Panc1 (cell line): ENCODE results near the gene RANGRF. TPM values are rescaled to one million over a fixed set of nuclear protein-coding genes. Genes with fewer than 3 reads are reported as not detected.

ENCODE experiments used
- ATAC-seq: fragments of 200-7000 bp; cut with Tn5 transposase; 2 replicates; pipeline ENCODE4 v1.9.1; 2020; ENCODE audit warnings: mild to moderate bottlenecking, moderate library complexity
- BruUV-seq: library from RNA; stranded (reverse); fragments of 400-500 nt; replicated peaks from 2 replicates; lab custom pipeline; 2021; lab: Mats Ljungman, UMichigan
- CTCF ChIA-PET: fragments of 300-600 bp; sonication (Branson Sonifier 250); formaldehyde crosslinking; loops from one replicate; lab custom pipeline; 2022; ENCODE audit warnings: antibody characterized with exemption; lab: Charles Lee
- POLR2A ChIA-PET: fragments of 300-600 bp; sonication (Branson Sonifier 250); formaldehyde crosslinking; loops from one replicate; lab custom pipeline; 2022; ENCODE audit warnings: antibody characterized with exemption; lab: Charles Lee
- DNase-seq: peaks from one replicate; pipeline ENCODE4 v3.0.0-alpha.2; 2010; ENCODE audit warnings: low read depth, low spot score
- H3K27ac ChIP-seq: 2 replicates; pipeline ENCODE4 v1.5.1; 2011; ENCODE audit warnings: mild to moderate bottlenecking, low read length, inconsistent platforms
- H3K27me3 ChIP-seq: fragments of 200-500 bp; sonication (Bioruptor generic); 2 replicates; pipeline ENCODE4 v1.6.0; 2014; ENCODE audit warnings: low read length, inconsistent platforms; ENCODE audit not compliant: control insufficient read depth, insufficient read depth
- H3K36me3 ChIP-seq: fragments of 200-500 bp; sonication (Bioruptor generic); 2 replicates; pipeline ENCODE4 v1.5.1; 2014; ENCODE audit warnings: inconsistent platforms, mild to moderate bottlenecking, low read length, moderate library complexity; ENCODE audit not compliant: control insufficient read depth, insufficient read depth
- H3K4me1 ChIP-seq: 2 replicates; pipeline ENCODE4 v1.5.1; 2011; ENCODE audit warnings: inconsistent platforms, mild to moderate bottlenecking, low read length, moderate library complexity; ENCODE audit not compliant: control insufficient read depth, insufficient read depth
- H3K4me3 ChIP-seq, 2 experiments: 2 replicates each; pipeline ENCODE4 v1.5.1; 2011 to 2012; ENCODE audit warnings: low read depth in 2 of 2, low read length in 2 of 2, mild to moderate bottlenecking in 2 of 2, inconsistent platforms in 1 of 2, moderate library complexity in 1 of 2
- H3K9me3 ChIP-seq: fragments of 200-500 bp; sonication (Bioruptor generic); 2 replicates; pipeline ENCODE4 v1.5.1; 2014; ENCODE audit warnings: low read depth, mild to moderate bottlenecking, inconsistent platforms, low read length, moderate library complexity; ENCODE audit not compliant: control insufficient read depth, insufficient read depth
- CTCF ChIP-seq: fragments of 450-650 bp; IDR thresholded peaks from 2 replicates; pipeline ENCODE4 v1.5.1; 2017; ENCODE audit warnings: mild to moderate bottlenecking
- POLR2AphosphoS5 ChIP-seq: IDR thresholded peaks from 2 replicates; pipeline ENCODE4 v1.6.1; 2012; ENCODE audit warnings: mild to moderate bottlenecking, low read depth, low read length, moderate library complexity
- REST ChIP-seq, 2 experiments: IDR thresholded peaks; 2 replicates each; pipeline ENCODE4 v1.6.1; 2011 to 2012; ENCODE audit warnings: low read depth in 2 of 2, control low read depth in 1 of 2, low read length in 1 of 2, mild to moderate bottlenecking in 1 of 2, moderate library complexity in 1 of 2; ENCODE audit not compliant: insufficient read depth in 1 of 2
- SIN3A ChIP-seq: IDR thresholded peaks from 2 replicates; pipeline ENCODE4 v1.6.1; 2012; ENCODE audit warnings: low read depth, mild to moderate bottlenecking, low read length, moderate library complexity, borderline replicate concordance; ENCODE audit not compliant: insufficient read depth
- TCF7L2 ChIP-seq: IDR thresholded peaks from 2 replicates; pipeline ENCODE4 v1.6.1; 2011; ENCODE audit warnings: mild to moderate bottlenecking, low read depth, low read length, inconsistent platforms
- in situ Hi-C: cut with HindIII; loops from 2 replicates; pipeline ENCODE4 v1.10.0; 2016; ENCODE audit warnings: low sequenced_read_pairs, low pct_unique_long_range_greater_than_20kb
- intact Hi-C: fragments of 100-400 bp; cut with micrococcal nuclease; formaldehyde crosslinking; loops from one replicate; pipeline ENCODE4 v1.10.0; 2022; ENCODE audit not compliant: unreplicated experiment
- total RNA-seq: library from RNA; stranded (reverse); gene quantifications from one replicate; pipeline ENCODE4 v1.2.1, GENCODE V29; 2021; ENCODE audit not compliant: unreplicated experiment

The RANGRF gene
- total RNA-seq, 1 experiment from 2014 or later, result 16.7 TPM

DNA sequence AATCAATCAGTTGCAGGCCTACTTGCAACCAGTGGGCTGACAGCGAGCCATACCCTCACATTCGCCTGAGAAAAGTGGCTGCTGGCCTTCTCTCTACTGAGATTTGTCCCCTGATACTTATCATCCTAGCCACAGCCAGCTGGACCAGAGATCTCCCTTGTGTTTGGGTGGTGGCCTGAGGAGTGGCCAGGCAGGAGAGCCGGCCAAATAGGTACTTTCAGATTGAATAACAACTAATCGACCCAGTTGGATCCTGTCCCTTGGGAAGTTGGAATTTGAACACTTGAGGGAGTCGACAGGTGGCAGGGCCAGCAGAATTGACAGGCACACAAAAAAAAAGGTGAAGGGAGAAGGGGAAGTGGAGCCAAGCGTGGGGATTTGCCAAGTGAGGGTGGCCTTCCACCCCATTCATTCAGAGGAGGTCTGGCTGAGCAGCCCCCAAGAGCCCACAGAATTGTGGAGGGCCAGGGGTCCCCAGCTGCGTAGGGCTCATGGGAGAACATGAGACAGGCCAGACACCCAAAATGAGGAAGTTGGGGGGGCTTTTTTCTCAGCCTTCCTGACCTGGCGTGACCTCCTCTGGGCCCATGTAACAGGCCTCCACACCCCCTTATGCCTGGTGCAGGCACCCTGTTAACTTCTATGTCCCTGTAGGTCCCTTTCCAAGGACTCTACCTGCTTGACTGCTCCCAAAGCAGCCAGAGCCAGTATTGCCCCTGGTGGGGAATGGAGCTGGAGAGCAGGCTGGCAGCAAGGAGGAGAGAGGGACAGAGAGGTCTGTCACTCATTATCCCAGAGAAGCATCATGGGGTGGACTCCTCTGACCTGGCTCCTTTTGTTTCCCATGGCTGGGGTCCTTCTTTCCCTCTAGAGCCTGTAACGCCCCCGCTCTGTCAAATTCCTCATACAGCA, 2.9 kb upstream of the RANGRF start:
- Histone ChIP-seq H3K36me3 (no peaks in the 10 kb centered on the region; the same call in 1 of the 2 replicates), H3K27ac (no peak overlapping the region), H3K9me3 (no peaks in the 10 kb centered on the region), H3K4me3 (no peak overlapping the region), H3K27me3 (no peaks in the 10 kb centered on the region), H3K4me1 (peaks cover 3% of the 10 kb centered on the region)
- DNase-seq (no peak), ATAC-seq (no peak)
- BruUV-seq, result no TSS peak
- CTCF ChIA-PET, result no interaction called here
- no peak for TF ChIP-seq TCF7L2
- TF ChIP-seq CTCF, result no peak
- TF ChIP-seq REST (IDR thresholded peaks at IDR 0.05; ENCODE audit: insufficient read depth in 1 of 2, low read depth in 2 of 2, low read length in 1 of 2), result no peak
- TF ChIP-seq SIN3A, result no peak
- no peak for TF ChIP-seq POLR2AphosphoS5
- intact Hi-C loops (no loop called here), in situ Hi-C loops (no loop called here)
- POLR2A ChIA-PET, result interaction anchor here (0.6 kb wide), 1 partner anchor 7 kb away, joined by 9 read pairs; no protein-coding TSS in a partner anchor

- H3K9me3 ChIP-seq, result no peaks in the 10 kb centered on the region
- CTCF ChIA-PET, result no interaction called here
- intact Hi-C loops, result no loop called here
- POLR2A ChIA-PET, result no interaction called here
- in situ Hi-C loops, result no loop called here
- H3K27ac ChIP-seq, result peak overlapping the region; percentile 87
- H3K4me3 ChIP-seq, result peak overlapping the region; percentile 63 to 72
- DNase-seq, result no peak
- no peak; the same call in 1 of the 2 replicates for ATAC-seq
- no peaks in the 10 kb centered on the region; the same call in 1 of the 2 replicates for H3K36me3 ChIP-seq
- TSS peak; percentile 43 for BruUV-seq
- no peak for TF ChIP-seq CTCF
- no peak for TF ChIP-seq REST (IDR thresholded peaks at IDR 0.05; ENCODE audit: insufficient read depth in 1 of 2, low read depth in 2 of 2, low read length in 1 of 2)
- no peak for TF ChIP-seq TCF7L2
- TF ChIP-seq SIN3A, result no peak
- no peak for TF ChIP-seq POLR2AphosphoS5
- H3K4me1 ChIP-seq, result peaks cover 6% of the 10 kb centered on the region
- H3K27me3 ChIP-seq, result no peaks in the 10 kb centered on the region
These were observed 677 bp upstream of the RANGRF start for GRCh38 chr17:8287651-8288335.
